Endothelial cell of umbilical vein (primary cell): ENCODE data around the gene OAS2. TPM values are rescaled to one million over a fixed set of nuclear protein-coding genes. Genes with fewer than 3 reads are reported as not detected.

Experiments
- BruUV-seq: library from RNA; stranded (reverse); fragments of 400-500 nt; replicated peaks from 2 replicates; lab custom pipeline; 2021; lab: Mats Ljungman, UMichigan
- CTCF ChIA-PET: fragments of 300-600, 350-600 bp; sonication (Branson Sonifier 250); formaldehyde crosslinking; loops from one replicate; lab custom pipeline; 2021; ENCODE audit warnings: antibody characterized with exemption, inconsistent platforms; lab: Charles Lee
- POLR2A ChIA-PET: fragments of 300-600, 350-600 bp; sonication (Branson Sonifier 250); formaldehyde crosslinking; loops from one replicate; lab custom pipeline; 2021; ENCODE audit warnings: antibody characterized with exemption, inconsistent platforms; lab: Charles Lee
- DNase-seq: peaks from one replicate; pipeline ENCODE4 v3.0.0-alpha.2; 2011; ENCODE audit warnings: low read depth, low spot score
- FAIRE-seq: peaks from 2 replicates; lab custom pipeline; 2011; peaks lifted over from hg19 to GRCh38; lab: Jason Lieb, UNC
- H2AFZ ChIP-seq: 2 replicates; pipeline ENCODE4 v1.6.0; 2012; ENCODE audit warnings: low read depth, low read length, control low read depth, inconsistent platforms
- H3K27ac ChIP-seq: 2 replicates; pipeline ENCODE4 v1.5.1; 2011; ENCODE audit warnings: low read depth, mild to moderate bottlenecking, control low read depth, low read length, moderate library complexity; ENCODE audit not compliant: insufficient read depth
- H3K27me3 ChIP-seq, 2 experiments: 2 replicates each; pipeline versions ENCODE4 v1.6.0 to v1.6.1; 2011; ENCODE audit warnings: low read length in 2 of 2, mixed read lengths in 1 of 2; ENCODE audit not compliant: control insufficient read depth in 2 of 2, insufficient read depth in 2 of 2
- H3K36me3 ChIP-seq, 2 experiments: 2 replicates in 1 of 2; 3 replicates in 1 of 2; pipeline ENCODE4 v1.5.1; 2011; ENCODE audit warnings: low read length in 2 of 2, mild to moderate bottlenecking in 1 of 2, moderate library complexity in 1 of 2; ENCODE audit not compliant: control insufficient read depth in 2 of 2, insufficient read depth in 2 of 2; ENCODE audit errors: extremely low read depth in 1 of 2
- H3K4me1 ChIP-seq: 3 replicates; pipeline ENCODE4 v1.5.1; 2011; ENCODE audit warnings: mild to moderate bottlenecking, low read length; ENCODE audit not compliant: control insufficient read depth, insufficient read depth; ENCODE audit errors: extremely low read depth
- H3K4me2 ChIP-seq: 2 replicates; pipeline ENCODE4 v1.6.1; 2011; ENCODE audit warnings: low read length, control low read depth, mixed read lengths; ENCODE audit not compliant: insufficient read depth
- H3K4me3 ChIP-seq, 3 experiments: fragments of 200-600 bp in 1 of 3; sonication (generic), shearing (Covaris generic) in 1 of 3; replicated peaks in 1 of 3; 2 replicates each; pipeline ENCODE4 v1.5.1; 2011 to 2016; ENCODE audit warnings: control low read depth in 3 of 3, low read length in 3 of 3, mild to moderate bottlenecking in 2 of 3, inconsistent platforms in 1 of 3, low read depth in 1 of 3, moderate library complexity in 1 of 3; ENCODE audit not compliant: insufficient read depth in 1 of 3
- H3K79me2 ChIP-seq: 2 replicates; pipeline ENCODE4 v1.6.0; 2012; ENCODE audit warnings: low read length, inconsistent platforms; ENCODE audit not compliant: control insufficient read depth, insufficient read depth
- H3K9ac ChIP-seq: replicated peaks from 2 replicates; pipeline ENCODE3; 2011; ENCODE audit warnings: low read length, control low read depth; ENCODE audit not compliant: insufficient read depth; ENCODE audit errors: extremely low read depth
- H3K9me1 ChIP-seq: replicated peaks from 3 replicates; pipeline ENCODE4 v1.6.0; 2011; ENCODE audit warnings: mild to moderate bottlenecking, low read length; ENCODE audit not compliant: control insufficient read depth, insufficient read depth; ENCODE audit errors: extremely low read depth
- H3K9me3 ChIP-seq: replicated peaks from 2 replicates; pipeline ENCODE4 v1.5.1; 2012; ENCODE audit warnings: low read length, inconsistent platforms; ENCODE audit not compliant: control insufficient read depth, insufficient read depth
- H4K20me1 ChIP-seq: replicated peaks from 2 replicates; pipeline ENCODE3; 2011; ENCODE audit warnings: mild to moderate bottlenecking, low read length; ENCODE audit not compliant: control insufficient read depth, insufficient read depth; ENCODE audit errors: extremely low read depth
- CTCF ChIP-seq, 2 donors: IDR thresholded peaks; 1 replicate in 1 of 2; 2 replicates in 1 of 2; pipeline ENCODE4 v1.5.1; 2011; ENCODE audit warnings: low read length in 2 of 2, mild to moderate bottlenecking in 2 of 2, moderate library complexity in 2 of 2, control low read depth in 1 of 2, inconsistent platforms in 1 of 2, low read depth in 1 of 2; ENCODE audit not compliant: insufficient read depth in 1 of 2; ENCODE audit errors: extremely low read depth in 1 of 2
- EZH2 ChIP-seq: IDR thresholded peaks from 2 replicates; pipeline ENCODE4 v1.6.1; 2012; ENCODE audit warnings: borderline replicate concordance, low read depth, mild to moderate bottlenecking, moderate library complexity, low read length, inconsistent platforms; ENCODE audit not compliant: severe bottlenecking
- FOS ChIP-seq: IDR thresholded peaks from 2 replicates; pipeline ENCODE4 v1.6.1; 2011; ENCODE audit warnings: mild to moderate bottlenecking, low read length, moderate library complexity, borderline replicate concordance; ENCODE audit not compliant: insufficient read depth
- GATA2 ChIP-seq: IDR thresholded peaks from 2 replicates; pipeline ENCODE4 v1.7.0; 2011; ENCODE audit warnings: low read depth, mild to moderate bottlenecking, moderate library complexity, mixed read lengths, low read length; ENCODE audit not compliant: insufficient read length, insufficient read depth
- JUN ChIP-seq: IDR thresholded peaks from 2 replicates; pipeline ENCODE4 v1.6.1; 2011; ENCODE audit warnings: borderline replicate concordance, low read depth; ENCODE audit not compliant: insufficient read length, insufficient read depth
- MYC ChIP-seq: IDR thresholded peaks from one replicate; pipeline ENCODE4 v1.6.1; 2011; ENCODE audit warnings: mild to moderate bottlenecking, low read depth, low read length
- POLR2A ChIP-seq: IDR thresholded peaks from 2 replicates; pipeline ENCODE4 v1.6.1; 2012; ENCODE audit warnings: low read depth, mild to moderate bottlenecking, control low read depth, low read length
- POLR2AphosphoS5 ChIP-seq: IDR thresholded peaks from 2 replicates; pipeline ENCODE4 v1.6.1; 2012; ENCODE audit warnings: low read depth, mild to moderate bottlenecking, control low read depth, low read length, moderate library complexity; ENCODE audit not compliant: insufficient read depth
- dilution Hi-C: fragments of 300-500 bp; cut with MboI; formaldehyde crosslinking; loops from one replicate; pipeline ENCODE4 v1.15.0; 2019; ENCODE audit warnings: low sequenced_read_pairs; ENCODE audit not compliant: extremely low pct_ligation_motif_present
- intact Hi-C: fragments of 100-400 bp; cut with micrococcal nuclease; formaldehyde crosslinking; loops from one replicate; pipeline ENCODE4 v1.10.0; 2022
- polyA plus RNA-seq, 4 experiments: library from polyadenylated mRNA; depleted of rRNA in 3 of 4; stranded (reverse) in 3 of 4; unstranded in 1 of 4; fragments of >200 nt; gene quantifications; 2 replicates each; pipeline versions ENCODE4 v1.2.1 to v1.2.3, GENCODE V29; 2011 to 2012; ENCODE audit warnings: missing spikeins in 1 of 4
- total RNA-seq: library from RNA; stranded (reverse); gene quantifications from 2 replicates; pipeline ENCODE4 v1.2.3, GENCODE V29; 2021
- TF ChIP-seq, protein P1 (sequence below): IDR thresholded peaks from 2 replicates; pipeline ENCODE4 v1.6.1; 2011; ENCODE audit not compliant: insufficient read depth, insufficient read length

OAS2 gene
- total and polyA plus RNA-seq, 2 donors (not counting 3 experiments of a cell fraction or from before 2014, with no cell fraction given): 1.3 to 3.1 TPM

GRCh38 chr12:113051759-113052158 is 73.4 kb downstream of the OAS2 start:
- H2AFZ ChIP-seq: no peak overlapping the region
- no TSS peak for BruUV-seq
- POLR2A ChIA-PET: no interaction called here
- no peak overlapping the region for H3K4me3 ChIP-seq
- CTCF ChIA-PET: interaction anchor here (1.0 to 2.2 kb wide), 2 partner anchors 59 to 101 kb away, joined by 3 to 10 read pairs; no protein-coding TSS in a partner anchor
- H3K4me1 ChIP-seq: no peaks in the 10 kb centered on the region
- FAIRE-seq: no peak
- H3K9me1 ChIP-seq: no peaks in the 10 kb centered on the region
- DNase-seq: no peak
- H3K4me2 ChIP-seq: no peak overlapping the region
- intact Hi-C loops: no loop called here
- dilution Hi-C loops: no loop called here
- no peaks in the 10 kb centered on the region for H3K9me3 ChIP-seq
- H3K36me3 ChIP-seq: no peaks in the 10 kb centered on the region
- H3K79me2 ChIP-seq: no peaks in the 10 kb centered on the region
- TF ChIP-seq MYC (no peak), JUN (no peak), POLR2A (no peak), EZH2 (no peak), FOS (no peak), CTCF (IDR thresholded peaks at IDR 0.05; ENCODE audit: extremely low read depth in 1 of 2, insufficient read depth in 1 of 2, low read depth in 1 of 2, low read length in 2 of 2) (no peak), GATA2 (no peak), POLR2AphosphoS5 (no peak)
- TF ChIP-seq, protein P1, sequence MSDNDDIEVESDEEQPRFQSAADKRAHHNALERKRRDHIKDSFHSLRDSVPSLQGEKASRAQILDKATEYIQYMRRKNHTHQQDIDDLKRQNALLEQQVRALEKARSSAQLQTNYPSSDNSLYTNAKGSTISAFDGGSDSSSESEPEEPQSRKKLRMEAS: no peak
- no peaks in the 10 kb centered on the region for H4K20me1 ChIP-seq
- peaks cover 22 to 23% of the 10 kb centered on the region in 2 experiments for H3K27me3 ChIP-seq
- no peak overlapping the region for H3K9ac ChIP-seq
- no peak overlapping the region for H3K27ac ChIP-seq
